Naive thymus-derived CD4-positive, alpha-beta T cell (primary cell): ENCODE measurements around the gene KCNJ12. TPM values are rescaled to one million over a fixed set of nuclear protein-coding genes. Genes with fewer than 3 reads are reported as not detected.
"Not testable (repeated sequence)": the region's sequence is repeated elsewhere in the genome, so short reads cannot be mapped to it uniquely, and the experiment has no call there.

ENCODE experiments used
- ATAC-seq: fragments of 150-1000 bp; cut with Tn5 transposase; 2 replicates; pipeline ENCODE4 v1.10.0; 2021; ENCODE audit warnings: mild to moderate bottlenecking, moderate library complexity
- CTCF ChIA-PET: fragments of 350-600 bp; sonication (Branson Sonifier 250); formaldehyde crosslinking; loops from one replicate; lab custom pipeline; 2021; ENCODE audit warnings: antibody characterized with exemption; lab: Charles Lee
- POLR2A ChIA-PET: fragments of 350-600 bp; sonication (Branson Sonifier 250); formaldehyde crosslinking; loops from one replicate; lab custom pipeline; 2021; ENCODE audit warnings: antibody characterized with exemption, inconsistent platforms; lab: Charles Lee
- DNase-seq, 9 donors: peaks; one replicate each; pipeline versions ENCODE4 v3.0.0 to v3.0.0-alpha.2; 2020 to 2022; ENCODE audit warnings: mixed read lengths in 1 of 9
- H3K27ac ChIP-seq: one replicate; pipeline ENCODE4 v1.7.0; 2013; ENCODE audit warnings: mild to moderate bottlenecking, low read depth, low read length, moderate library complexity
- H3K27me3 ChIP-seq, 2 donors: one replicate each; pipeline ENCODE4 v1.7.0; 2013; ENCODE audit warnings: low read length in 2 of 2, mild to moderate bottlenecking in 2 of 2, moderate library complexity in 2 of 2; ENCODE audit not compliant: control insufficient read depth in 2 of 2, insufficient read depth in 2 of 2
- H3K36me3 ChIP-seq, 3 experiments: 1 replicate in 2 of 3; 2 replicates in 1 of 3; pipeline ENCODE4 v1.7.0; 2013; ENCODE audit warnings: low read length in 3 of 3, mild to moderate bottlenecking in 3 of 3, moderate library complexity in 1 of 3; ENCODE audit not compliant: insufficient read depth in 3 of 3, control insufficient read depth in 2 of 3
- H3K4me1 ChIP-seq, 2 donors: one replicate each; pipeline ENCODE4 v1.7.0; 2013; ENCODE audit warnings: low read length in 2 of 2, mild to moderate bottlenecking in 2 of 2, moderate library complexity in 1 of 2; ENCODE audit not compliant: control insufficient read depth in 2 of 2, insufficient read depth in 2 of 2
- H3K4me3 ChIP-seq: 2 replicates; pipeline ENCODE4 v1.7.0; 2013; ENCODE audit warnings: mild to moderate bottlenecking, low read length
- H3K9me3 ChIP-seq, 3 experiments: 1 replicate in 2 of 3; 2 replicates in 1 of 3; pipeline ENCODE4 v1.7.0; 2013; ENCODE audit warnings: low read length in 3 of 3; ENCODE audit not compliant: control insufficient read depth in 2 of 3
- H3K27ac Mint-ChIP-seq, 9 donors: one replicate each; pipeline ENCODE4 v1.8.0; 2020 to 2022; ENCODE audit warnings: mixed read lengths in 9 of 9, mild to moderate bottlenecking in 8 of 9, moderate library complexity in 5 of 9, inconsistent platforms in 2 of 9
- H3K27me3 Mint-ChIP-seq, 5 donors: one replicate each; pipeline ENCODE4 v1.8.0; 2021 to 2022; ENCODE audit warnings: mixed read lengths in 5 of 5, mild to moderate bottlenecking in 1 of 5
- H3K36me3 Mint-ChIP-seq, 5 donors: one replicate each; pipeline ENCODE4 v1.8.0; 2020 to 2022; ENCODE audit warnings: mixed read lengths in 5 of 5, mild to moderate bottlenecking in 3 of 5, inconsistent platforms in 1 of 5
- H3K4me1 Mint-ChIP-seq, 7 donors: one replicate each; pipeline ENCODE4 v1.8.0; 2020 to 2022; ENCODE audit warnings: mixed read lengths in 7 of 7, mild to moderate bottlenecking in 3 of 7, inconsistent platforms in 1 of 7
- H3K4me3 Mint-ChIP-seq, 10 donors: one replicate each; pipeline ENCODE4 v1.8.0; 2020 to 2022; ENCODE audit warnings: mild to moderate bottlenecking in 10 of 10, mixed read lengths in 10 of 10, moderate library complexity in 6 of 10, inconsistent platforms in 2 of 10
- H3K9me3 Mint-ChIP-seq, 11 donors: one replicate each; pipeline ENCODE4 v1.8.0; 2020 to 2022; ENCODE audit warnings: mixed read lengths in 11 of 11, mild to moderate bottlenecking in 4 of 11, inconsistent platforms in 1 of 11, moderate library complexity in 1 of 11
- intact Hi-C, 2 donors: fragments of 100-400 bp; cut with micrococcal nuclease; formaldehyde crosslinking; loops; one replicate each; pipeline ENCODE4 v1.15.1; 2023
- polyA plus RNA-seq, 2 donors: library from polyadenylated mRNA; unstranded; fragments of 300-500 nt; fragmentation: Illumina TruSeq; gene quantifications; one replicate each; pipeline ENCODE4 v1.2.3, GENCODE V29; 2021
- total RNA-seq, 6 experiments: library from RNA in 5 of 6; stranded (reverse) in 5 of 6; gene quantifications; 1 replicate in 5 of 6; 2 replicates in 1 of 6; pipeline ENCODE4 v1.2.3 and lab custom pipeline; 2021 to 2026

Gene KCNJ12
- total RNA-seq (under 1 TPM in 2 of 5 experiments, not detected in 3; 0.19 to 0.24 TPM), polyA plus RNA-seq (not detected), total RNA-seq (lab: John Stamatoyannopoulos, UW) (not detected)

DNA sequence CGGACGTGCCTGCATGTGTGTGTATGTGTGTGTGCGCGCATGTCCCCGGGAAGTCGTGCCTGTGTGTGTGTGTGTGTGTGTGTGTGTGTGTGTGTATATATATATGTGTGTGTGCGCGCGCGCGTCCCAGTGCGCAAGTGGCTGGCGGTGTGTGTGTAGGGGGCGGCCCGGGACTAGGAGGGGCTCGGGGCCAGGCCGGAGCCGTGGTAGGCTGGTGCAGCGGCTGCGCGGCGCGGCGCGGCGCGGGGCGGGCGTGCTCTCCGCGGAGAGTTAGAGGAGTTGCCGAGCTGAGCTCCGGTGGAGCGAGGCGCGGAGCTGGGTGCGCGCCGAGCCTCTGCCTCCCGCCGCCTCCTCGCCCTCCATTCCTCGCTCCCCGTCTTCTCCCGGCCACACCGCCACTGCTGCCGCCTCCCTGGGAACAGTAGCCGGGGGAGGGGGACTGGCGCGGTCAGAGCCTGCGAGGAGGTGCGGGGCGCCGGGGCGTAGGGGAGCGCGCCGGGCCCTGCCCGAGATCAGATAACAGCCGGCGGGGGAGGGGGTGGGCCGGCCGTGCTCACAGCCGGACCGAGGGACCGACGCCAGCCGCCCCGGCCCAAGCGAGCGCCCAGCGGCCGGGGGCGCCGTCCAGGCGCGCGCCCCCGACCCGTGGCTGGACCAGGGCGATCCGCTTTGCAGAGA lies at the start of gene KCNJ12:
TSS of gene KCNJ12 (plus strand) at position 277 of the 678 bp plus-strand sequence. CDS start 38,986 bp downstream, outside the sequence.
- H3K27me3 ChIP-seq = no peaks in the 10 kb centered on the region
- DNase-seq (no peak), ATAC-seq (no peak)
- H3K27ac ChIP-seq = no peak within 1 kb of the TSS
- H3K36me3 ChIP-seq = no peaks in the 10 kb centered on the region
- no peaks in the 10 kb centered on the region for H3K9me3 ChIP-seq
- intact Hi-C loops = no loop called here
- peak within 1 kb of the TSS in 9 of 10 donors; percentile 36 to 83 (median 68) for H3K4me3 Mint-ChIP-seq
- H3K27me3 Mint-ChIP-seq = peaks cover 13 to 37% (median 25%) of the 10 kb centered on the region in 5 donors
- ChIA-PET POLR2A (no interaction called here), CTCF (no interaction called here)
- no peaks in the 10 kb centered on the region for H3K4me1 ChIP-seq
- no peak within 1 kb of the TSS for H3K4me3 ChIP-seq
- no peaks in the 10 kb centered on the region for H3K9me3 Mint-ChIP-seq
- no peak within 1 kb of the TSS for H3K27ac Mint-ChIP-seq
- no peaks in the 10 kb centered on the region for H3K36me3 Mint-ChIP-seq
- peaks cover 0 to 10% (median 8%) of the 10 kb centered on the region in 7 donors for H3K4me1 Mint-ChIP-seq

DNA sequence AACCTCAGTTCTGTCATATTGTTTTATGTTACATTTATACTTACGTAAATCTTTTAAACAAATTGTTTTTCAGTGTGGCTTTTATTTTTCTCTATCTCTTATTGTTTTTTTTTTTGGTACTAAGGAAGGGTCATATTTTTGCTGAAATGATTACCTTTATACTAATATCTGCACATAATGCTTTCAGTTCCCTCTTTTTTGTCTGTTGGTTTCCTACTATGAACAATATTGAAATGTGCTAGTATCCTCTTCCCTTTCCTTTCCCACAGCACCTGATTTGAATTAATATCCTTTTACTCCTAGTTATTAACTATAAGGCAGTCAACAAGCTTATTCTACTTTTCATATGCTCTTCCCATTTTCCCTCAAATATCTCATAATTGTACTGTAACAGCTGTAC lies 48.2 kb upstream of the KCNJ12 start:
- POLR2A ChIA-PET = not testable (repeated sequence)

DNA sequence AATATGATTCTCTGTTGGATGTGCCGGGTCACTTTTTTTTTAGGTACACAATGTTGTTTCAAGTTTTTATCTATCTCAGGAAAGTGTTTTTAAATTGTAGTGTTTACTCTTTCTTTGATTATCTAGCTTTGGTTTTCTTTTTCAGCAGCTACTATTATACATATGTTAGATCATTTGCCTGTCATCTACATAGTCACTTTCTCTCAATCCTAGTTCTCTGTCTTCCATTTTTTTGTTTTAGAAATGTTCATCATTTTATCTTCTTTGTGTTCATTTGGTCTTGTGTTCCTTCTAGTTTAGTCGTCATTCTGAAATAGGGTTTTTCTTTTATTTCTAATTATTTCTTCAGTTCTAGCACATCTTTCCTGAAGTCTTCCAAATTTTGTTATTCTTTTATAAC lies 47.4 kb upstream of the KCNJ12 start:
- H3K27me3 ChIP-seq, H3K36me3 Mint-ChIP-seq, H3K4me3 Mint-ChIP-seq, DNase-seq, ATAC-seq, H3K27ac ChIP-seq, H3K36me3 ChIP-seq, POLR2A ChIA-PET, H3K27ac Mint-ChIP-seq, H3K4me1 ChIP-seq, H3K4me3 ChIP-seq, H3K9me3 ChIP-seq, CTCF ChIA-PET, H3K4me1 Mint-ChIP-seq: not testable (repeated sequence)
- Mint-ChIP-seq H3K27me3 (peaks cover 0 to 19% (median under 1%) of the 10 kb centered on the region in 5 donors), H3K9me3 (peaks cover 0 to 21% (median 6%) of the 10 kb centered on the region in 11 donors)
- intact Hi-C loops = loop anchor here in 1 of 2 donors (10.0 kb wide), 1 partner anchor 126 kb away; no protein-coding TSS in a partner anchor

More for the DNA sequence above, 48.2 kb upstream of the KCNJ12 start:
- H3K36me3 ChIP-seq, H3K27ac ChIP-seq, H3K4me1 Mint-ChIP-seq, H3K27ac Mint-ChIP-seq, H3K4me3 Mint-ChIP-seq, H3K9me3 ChIP-seq, DNase-seq, ATAC-seq, H3K4me3 ChIP-seq, CTCF ChIA-PET, H3K4me1 ChIP-seq, H3K36me3 Mint-ChIP-seq, H3K27me3 ChIP-seq: not testable (repeated sequence)
- Mint-ChIP-seq H3K27me3 (peaks cover 0 to 25% (median 9%) of the 10 kb centered on the region in 5 donors), H3K9me3 (peaks cover 0 to 20% (median 6%) of the 10 kb centered on the region in 11 donors)
- intact Hi-C loops = loop anchor here in 1 of 2 donors (10.0 kb wide), 1 partner anchor 127 kb away; no protein-coding TSS in a partner anchor

DNA sequence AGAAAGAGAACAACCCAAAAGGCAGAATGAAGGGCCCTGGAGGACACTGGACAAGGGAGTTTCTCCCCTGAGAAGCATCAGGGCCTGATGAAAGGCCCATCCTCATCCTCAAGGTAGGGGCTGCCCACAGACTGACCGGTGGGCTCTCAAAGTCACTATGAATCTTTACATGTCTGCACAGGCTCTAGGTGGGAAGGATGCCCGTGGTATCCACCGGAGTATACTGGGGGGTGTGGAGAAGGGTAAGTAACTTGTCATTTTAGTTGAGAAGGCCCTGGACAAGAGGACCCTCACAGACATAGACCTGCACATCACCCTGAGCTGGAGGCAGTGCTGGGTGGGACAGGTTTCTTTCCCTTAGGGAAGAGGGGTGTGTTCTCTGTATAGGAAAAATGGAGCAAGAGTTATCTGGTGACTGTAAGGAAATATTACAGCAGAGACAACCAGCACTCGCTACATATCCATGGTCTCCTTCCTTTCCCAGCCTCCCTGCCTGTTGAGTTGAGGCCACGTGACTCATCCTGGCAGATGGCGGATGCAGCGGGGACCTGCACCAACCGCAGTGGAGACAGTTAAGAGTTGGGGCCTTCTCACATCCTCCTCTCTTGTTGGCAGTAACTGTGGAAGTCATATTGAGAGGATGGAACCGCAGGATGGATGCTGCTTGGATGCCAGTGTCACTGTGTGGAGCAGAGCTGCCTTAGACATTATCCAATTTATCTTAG lies 45.6 kb upstream of the KCNJ12 start:
- Mint-ChIP-seq H3K27me3 (peaks cover 0 to 12% (median 0%) of the 10 kb centered on the region in 5 donors), H3K4me3 (no peak overlapping the region), H3K4me1 (peaks cover 0 to 2% (median 0%) of the 10 kb centered on the region in 7 donors), H3K9me3 (peaks cover 0 to 16% (median 6%) of the 10 kb centered on the region in 11 donors), H3K36me3 (peaks cover 0 to 1% (median 0%) of the 10 kb centered on the region in 5 donors), H3K27ac (no peak overlapping the region)
- no peak overlapping the region for H3K4me3 ChIP-seq
- POLR2A ChIA-PET = no interaction called here
- DNase-seq (no peak), ATAC-seq (no peak)
- H3K9me3 ChIP-seq = no peaks in the 10 kb centered on the region
- CTCF ChIA-PET = no interaction called here
- no peaks in the 10 kb centered on the region for H3K36me3 ChIP-seq
- intact Hi-C loops = no loop called here
- H3K4me1 ChIP-seq = no peaks in the 10 kb centered on the region
- no peaks in the 10 kb centered on the region for H3K27me3 ChIP-seq
- no peak overlapping the region for H3K27ac ChIP-seq

DNA sequence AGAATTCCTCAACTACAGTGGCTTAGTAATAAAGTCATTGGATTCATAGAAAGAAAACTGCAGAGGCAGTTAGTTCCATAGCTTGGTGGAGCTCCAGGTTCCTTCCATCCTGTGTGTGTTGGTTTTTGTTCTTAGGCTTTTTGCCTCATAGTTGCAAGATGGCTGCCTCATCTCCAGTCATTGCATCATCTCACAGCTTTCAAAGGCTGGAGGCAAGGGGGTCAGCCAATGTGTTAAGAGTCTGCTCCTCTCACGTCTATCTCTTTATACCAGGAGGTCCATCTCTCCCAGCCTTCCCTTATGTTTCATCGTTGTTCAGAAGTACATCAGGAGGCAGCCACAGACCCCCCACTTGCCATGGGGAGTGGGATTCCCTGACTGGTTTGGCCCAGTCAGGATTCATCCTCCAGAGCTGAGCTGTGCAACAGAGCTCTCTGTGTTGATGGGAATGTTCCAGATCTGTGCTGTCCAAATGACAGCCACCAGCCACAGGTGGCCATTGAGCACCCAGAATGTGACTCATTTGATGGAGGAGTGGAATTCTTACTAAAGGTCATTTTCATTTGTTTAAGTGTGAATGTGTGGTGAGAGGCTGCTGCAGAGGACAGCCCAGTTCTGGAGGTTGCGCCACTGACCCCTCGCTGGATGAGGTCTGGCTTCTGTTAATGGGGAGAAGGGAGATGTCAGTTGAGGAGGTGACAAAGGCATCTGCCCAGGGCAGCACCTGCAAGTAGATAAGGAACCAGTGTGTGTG lies 39.4 kb upstream of the KCNJ12 start:
- intact Hi-C loops, H3K36me3 Mint-ChIP-seq: not testable (repeated sequence)

DNA sequence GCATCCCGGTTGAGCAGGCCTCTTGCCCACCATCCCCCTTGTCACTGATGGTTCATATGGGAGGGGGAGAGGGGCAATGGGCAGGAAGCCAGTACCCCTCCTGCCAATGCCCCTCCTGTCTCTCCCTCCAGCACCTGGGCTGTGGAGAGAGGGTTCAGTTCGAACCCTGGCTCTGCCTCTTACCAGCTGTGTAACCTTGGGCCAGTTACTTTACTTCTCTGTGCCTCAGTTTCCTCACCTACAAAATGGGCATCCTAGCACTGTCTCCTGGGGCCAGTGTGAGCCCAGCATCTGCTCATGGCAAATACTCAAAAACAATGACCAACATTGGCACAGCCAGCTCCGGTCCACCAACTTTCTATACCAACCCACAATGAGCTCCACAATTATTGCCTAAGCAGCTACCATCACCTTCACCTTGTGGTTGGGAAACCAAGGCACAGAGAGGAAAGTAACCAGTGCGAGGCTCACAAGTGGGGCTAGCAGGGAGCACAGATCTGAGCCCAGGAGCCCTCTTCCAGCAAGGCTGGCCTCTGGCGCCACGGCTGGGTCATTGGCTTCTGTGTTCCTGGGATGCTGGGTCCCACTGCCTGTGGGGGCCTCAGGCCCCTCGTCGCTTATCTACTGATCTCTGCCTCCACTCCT lies 38.1 kb upstream of the KCNJ12 start:
- H3K27ac Mint-ChIP-seq, CTCF ChIA-PET, intact Hi-C loops, H3K27me3 Mint-ChIP-seq, H3K36me3 Mint-ChIP-seq, H3K27me3 ChIP-seq, DNase-seq, ATAC-seq, H3K4me3 Mint-ChIP-seq, H3K27ac ChIP-seq, H3K4me1 ChIP-seq, H3K4me1 Mint-ChIP-seq, H3K4me3 ChIP-seq, H3K9me3 Mint-ChIP-seq, H3K9me3 ChIP-seq, H3K36me3 ChIP-seq: not testable (repeated sequence)
- POLR2A ChIA-PET = interaction anchor here (0.5 kb wide), 1 partner anchor 722 kb away, joined by 4 read pairs; no protein-coding TSS in a partner anchor

More for the DNA sequence above, 39.4 kb upstream of the KCNJ12 start:
- H3K27me3 ChIP-seq, H3K9me3 ChIP-seq, H3K36me3 ChIP-seq, H3K27me3 Mint-ChIP-seq, H3K4me3 Mint-ChIP-seq, H3K4me1 ChIP-seq, H3K4me3 ChIP-seq, CTCF ChIA-PET, H3K9me3 Mint-ChIP-seq, DNase-seq, H3K27ac ChIP-seq, H3K27ac Mint-ChIP-seq, ATAC-seq, H3K4me1 Mint-ChIP-seq: not testable (repeated sequence)
- POLR2A ChIA-PET = interaction anchor here (0.5 kb wide), 1 partner anchor 9 kb away, joined by 3 read pairs; no protein-coding TSS in a partner anchor
